GM20431 (cell line): ENCODE results near the gene PER3.

Experiments used
- in situ Hi-C: fragments of 300-500 bp; cut with MseI, MboI; formaldehyde crosslinking; loops from one replicate; pipeline ENCODE4 v1.15.0; 2020; ENCODE audit warnings: low sequenced_read_pairs; ENCODE audit not compliant: unreplicated experiment

PER3 gene

GRCh38 chr1:7863756-7864328 lies 79.8 kb downstream of the PER3 start:
- in situ Hi-C loops: no loop called here

GRCh38 chr1:7865978-7866377 lies 81.9 kb downstream of the PER3 start:
- in situ Hi-C loops: no loop called here

GRCh38 chr1:7868070-7868780 lies 84.1 kb downstream of the PER3 start:
- in situ Hi-C loops: no loop called here

GRCh38 chr1:7869136-7869920 lies 85.2 kb downstream of the PER3 start:
- in situ Hi-C loops: no loop called here

- in situ Hi-C loops: no loop called here
Observed at GRCh38 chr1:7871136-7871535, 87.0 kb downstream of the PER3 start.

GRCh38 chr1:7873801-7874795 lies 90.0 kb downstream of the PER3 start:
- in situ Hi-C loops: no loop called here

- in situ Hi-C loops: no loop called here
Observed at GRCh38 chr1:7878027-7878426, 93.9 kb downstream of the PER3 start.

GRCh38 chr1:7879228-7879627 lies 95.1 kb downstream of the PER3 start:
- in situ Hi-C loops: no loop called here

- in situ Hi-C loops: no loop called here
Observed at GRCh38 chr1:7884757-7885156, 100.7 kb downstream of the PER3 start.

- in situ Hi-C loops: no loop called here
Observed at GRCh38 chr1:7885513-7886404, 101.7 kb downstream of the PER3 start.

- in situ Hi-C loops: no loop called here
Observed at GRCh38 chr1:7886405-7886745, 102.3 kb downstream of the PER3 start.

GRCh38 chr1:7888248-7889081 lies 104.4 kb downstream of the PER3 start:
- in situ Hi-C loops: no loop called here

GRCh38 chr1:7890853-7891252 lies 106.8 kb downstream of the PER3 start:
- in situ Hi-C loops: no loop called here

GRCh38 chr1:7891804-7892203 lies 107.7 kb downstream of the PER3 start:
- in situ Hi-C loops: no loop called here

- in situ Hi-C loops: no loop called here
Observed at GRCh38 chr1:7893529-7894180, 109.6 kb downstream of the PER3 start.
